Psoas muscle (tissue), 8 donors: Measurements from ENCODE around the gene ZNF93. TPM values are rescaled to one million over a fixed set of nuclear protein-coding genes. Genes with fewer than 3 reads are reported as not detected.
"Not testable (repeated sequence)": the region's sequence is repeated elsewhere in the genome, so short reads cannot be mapped to it uniquely, and the experiment has no call there.

Source experiments
- ATAC-seq, 4 donors: fragments of 200-7000 bp; cut with Tn5 transposase; one replicate each; pipeline ENCODE4 v1.9.1; 2020; ENCODE audit warnings: moderate library complexity in 3 of 4, mild to moderate bottlenecking in 2 of 4
- DNase-seq, 2 donors: peaks; one replicate each; pipeline ENCODE4 v3.0.0-alpha.2; 2020
- H3K27ac ChIP-seq: fragments of 200-600 bp; one replicate; pipeline ENCODE4 v1.8.0; 2022
- H3K27me3 ChIP-seq, 3 donors: fragments of 200-600 bp in 1 of 3; one replicate each; pipeline versions ENCODE4 v1.6.1 to v1.8.0; 2013 to 2022; ENCODE audit warnings: low read length in 2 of 3, mild to moderate bottlenecking in 2 of 3, moderate library complexity in 1 of 3; ENCODE audit not compliant: insufficient read depth in 3 of 3
- H3K36me3 ChIP-seq, 2 donors: fragments of 200-600 bp in 1 of 2; one replicate each; pipeline versions ENCODE4 v1.6.1 to v1.8.0; 2013 to 2022; ENCODE audit warnings: low read depth in 1 of 2, mild to moderate bottlenecking in 1 of 2, moderate library complexity in 1 of 2; ENCODE audit not compliant: insufficient read depth in 1 of 2
- H3K4me1 ChIP-seq: fragments of 200-600 bp; one replicate; pipeline ENCODE4 v1.8.0; 2022
- H3K4me3 ChIP-seq: fragments of 200-600 bp; one replicate; pipeline ENCODE4 v1.8.0; 2022; ENCODE audit warnings: mild to moderate bottlenecking
- H3K9me3 ChIP-seq: fragments of 200-600 bp; one replicate; pipeline ENCODE4 v1.8.0; 2022
- CTCF ChIP-seq: fragments of 200-600 bp; IDR thresholded peaks from one replicate; pipeline ENCODE4 v1.8.0; 2022; ENCODE audit warnings: antibody characterized with exemption
- WGBS, 3 donors: extraction: QIAGEN DNeasy Blood & Tissue Kit; methylation state at CpG; one replicate each; pipeline versions ENCODE4 v1.1.6 to v1.1.7; 2013; 5-methylcytosine and 5-hydroxymethylcytosine counted together
- intact Hi-C, 2 donors: fragments of 100-400 bp; cut with DNase I; formaldehyde crosslinking; loops; one replicate each; pipeline versions ENCODE4 v1.11.0 to v1.14.2; 2022
- polyA plus RNA-seq, 3 donors: library from polyadenylated mRNA; stranded (reverse); fragments of 200-250 nt; gene quantifications; one replicate each; pipeline ENCODE4 v1.2.3, GENCODE V29; 2013
- total RNA-seq, 4 donors: library from RNA; stranded (reverse); fragmentation: NEBNext Ultra II Directional in 2 of 4; extraction: Animal tissue kit (Norgen Biotek cat#: 25700) in 2 of 4; gene quantifications; one replicate each; pipeline versions ENCODE4 v1.2.1 to v1.2.4, GENCODE V29; 2021 to 2023
- donor health status: healthy with polysubstance abuse.
- donor health status: DM: no; HTN: no; CAD: no; lungs with moderate emphysema.
- donor health status: Bipolar disorder and iron deficiency.
- donor health status: healthy.
- donor health status: DM: yes; HTN: yes; CAD: no.
- donor health status: DM: no; HTN: no; CAD: no.
- donor health status: DM: no; HTN: no; CAD: no.
- donor health status: DM: yes; HTN: yes; CAD: no.

The ZNF93 gene
- total and polyA plus RNA-seq, 7 donors = 0.69 to 2.3 (median 1.4) TPM

- ATAC-seq (no peak), DNase-seq (no peak)
- 57 to 75% (median 60%) methylated on average over 4 of the region's 4 CpGs for WGBS, 3 donors
- H3K4me3 ChIP-seq = no peak overlapping the region
- TF ChIP-seq CTCF = no peak
- peaks cover 4% of the 10 kb centered on the region for H3K9me3 ChIP-seq
- peaks cover 6% of the 10 kb centered on the region for H3K4me1 ChIP-seq
- no peak overlapping the region for H3K27ac ChIP-seq
- H3K36me3 ChIP-seq = peaks cover 0 to 51% of the 10 kb centered on the region in 2 donors
- H3K27me3 ChIP-seq = no peaks in the 10 kb centered on the region
- intact Hi-C loops = no loop called here
Measured at GRCh38 chr19:19877724-19878123, 23.0 kb upstream of the ZNF93 start.

- no peak for TF ChIP-seq CTCF
- Histone ChIP-seq H3K36me3 (peaks cover 2 to 81% of the 10 kb centered on the region in 2 donors), H3K4me1 (no peaks in the 10 kb centered on the region), H3K9me3 (peaks cover 46% of the 10 kb centered on the region), H3K27ac (no peak overlapping the region), H3K4me3 (no peak overlapping the region), H3K27me3 (no peaks in the 10 kb centered on the region)
- WGBS, 3 donors = 95 to 100% (median 97%) methylated on average over 1 of the region's 1 CpG
- ATAC-seq (no peak), DNase-seq (no peak)
- intact Hi-C loops = no loop called here
Measured at GRCh38 chr19:19884583-19884982, 16.2 kb upstream of the ZNF93 start.

- peaks cover 16 to 39% of the 10 kb centered on the region in 2 donors for H3K36me3 ChIP-seq
- not testable (repeated sequence) for ATAC-seq
- 99 to 100% (median 100%) methylated on average over 3 of the region's 3 CpGs for WGBS, 3 donors
Measured at GRCh38 chr19:19892055-19892941, 8.4 kb upstream of the ZNF93 start.

DNA sequence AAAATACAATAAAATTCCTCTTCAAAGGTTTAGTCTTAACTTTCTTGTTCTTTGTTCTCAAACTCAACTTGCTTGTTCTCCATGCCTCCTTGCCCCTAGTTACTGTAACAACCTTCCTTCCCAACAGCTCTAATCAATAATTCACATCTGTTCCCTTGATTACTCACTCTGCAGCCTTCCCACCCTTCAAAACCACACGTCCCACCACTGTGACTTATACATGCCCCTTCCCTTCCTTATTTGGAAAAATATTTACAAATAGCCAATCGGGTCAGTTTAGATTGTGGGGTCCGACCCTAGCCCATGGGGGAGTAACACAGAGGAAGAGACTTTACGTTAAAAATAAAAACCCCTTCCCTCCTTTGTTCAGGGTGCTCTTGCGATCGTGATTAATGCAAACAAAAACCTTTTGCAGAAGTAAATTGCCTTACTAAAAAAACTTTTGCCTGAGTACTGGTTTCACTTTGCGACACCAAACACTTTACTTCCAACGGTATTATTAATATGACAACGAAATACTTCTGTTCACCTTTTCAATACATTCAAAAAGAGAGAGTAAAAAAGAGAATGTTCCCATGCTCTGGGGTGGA is 512 bp upstream of the ZNF93 start:
- ATAC-seq (no peak), DNase-seq (no peak)
- intact Hi-C loops = loop anchor here (5.0 kb wide), 1 partner anchor 33 kb away; the partner anchor contains the start of gene ZNF253 (in 2 of the 2)
- Histone ChIP-seq H3K27ac (peak overlapping the region; percentile 80), H3K36me3 (no peaks in the 10 kb centered on the region), H3K27me3 (no peaks in the 10 kb centered on the region), H3K4me3 (peak overlapping the region; percentile 81), H3K9me3 (peaks cover 33% of the 10 kb centered on the region), H3K4me1 (no peaks in the 10 kb centered on the region)
- 0 to 1% (median 1%) methylated on average over 9 of the region's 9 CpGs for WGBS, 3 donors
- TF ChIP-seq CTCF = no peak

More at GRCh38 chr19:19892055-19892941, 8.4 kb upstream of the ZNF93 start:
- H3K4me1 ChIP-seq, intact Hi-C loops, H3K27me3 ChIP-seq, H3K4me3 ChIP-seq, H3K27ac ChIP-seq, DNase-seq: not testable (repeated sequence)
- peaks cover 93% of the 10 kb centered on the region for H3K9me3 ChIP-seq

- H3K36me3 ChIP-seq, H3K27me3 ChIP-seq, H3K27ac ChIP-seq, DNase-seq, ATAC-seq, H3K4me1 ChIP-seq, intact Hi-C loops, H3K9me3 ChIP-seq, H3K4me3 ChIP-seq: not testable (repeated sequence)
- 76 to 81% (median 79%) methylated on average over 3 of the region's 3 CpGs for WGBS, 3 donors
Measured at GRCh38 chr19:19907551-19907950, 6.8 kb downstream of the ZNF93 start.
